Measurements from ENCODE around the gene GPRC5D. TPM values are rescaled to one million over a fixed set of nuclear protein-coding genes. Genes with fewer than 3 reads are reported as not detected.

GPRC5D gene
- total RNA-seq, 1 donor from 2014 or later = not detected

DNA sequence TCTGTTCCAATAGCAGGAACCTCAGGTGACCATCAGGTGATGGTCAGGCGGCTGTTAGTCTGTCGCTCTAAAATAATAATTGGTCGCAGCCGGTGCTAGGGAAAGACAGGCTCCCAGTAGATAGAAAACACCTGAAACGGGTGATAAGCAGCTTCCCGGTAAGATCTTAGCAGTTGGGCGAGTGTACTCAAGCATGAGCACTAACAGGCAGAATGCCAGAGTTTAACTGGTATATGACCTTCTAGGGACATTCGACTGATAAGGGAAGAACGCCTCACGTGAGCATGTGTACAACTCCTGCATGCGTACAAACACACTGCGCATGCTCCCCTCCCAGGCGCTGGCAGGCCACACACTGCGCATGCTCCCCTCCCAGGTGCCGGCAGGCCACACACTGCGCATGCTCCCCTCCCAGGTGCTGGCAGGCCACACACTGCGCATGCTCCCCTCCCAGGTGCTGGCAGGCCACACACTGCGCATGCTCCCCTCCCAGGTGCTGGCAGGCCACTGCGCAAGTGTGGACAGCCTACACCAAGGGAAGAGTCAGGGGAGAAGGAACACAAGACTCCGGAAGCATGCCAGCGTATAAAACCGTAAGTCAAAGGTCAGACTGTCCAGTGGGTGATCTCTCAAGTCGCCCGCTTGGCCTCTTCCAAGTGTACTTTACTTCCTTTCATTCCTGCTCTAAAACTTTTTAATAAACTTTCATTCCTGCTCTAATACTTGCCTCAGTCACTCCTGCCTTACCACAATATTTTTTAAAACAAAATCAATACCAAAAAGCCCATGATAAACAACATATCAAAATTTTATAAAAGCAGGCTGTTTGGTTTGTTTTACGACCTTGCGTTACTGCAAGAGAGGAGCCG, 24.5 kb downstream of the GPRC5D start:
- Histone ChIP-seq H3K4me1 (ENCODE audit: control insufficient read depth in 3 of 3, insufficient read depth in 3 of 3, low read length in 3 of 3) (peaks cover 0 to 5% (median 0%) of the 10 kb centered on the region in 3 donors), H3K27me3 (ENCODE audit: control insufficient read depth in 3 of 3, insufficient read depth in 3 of 3, low read length in 3 of 3) (peaks cover 0 to 8% (median 2%) of the 10 kb centered on the region in 3 donors), H3K9ac (ENCODE audit: low read depth in 1 of 3, low read length in 3 of 3) (peak overlapping the region in 1 of 3 donors; percentile 51), H3K4me3 (ENCODE audit: low read length in 3 of 3) (peak overlapping the region in 2 of 3 donors; percentile 30 to 47), H3K36me3 (ENCODE audit: control insufficient read depth in 3 of 3, insufficient read depth in 3 of 3, low read length in 3 of 3) (no peaks in the 10 kb centered on the region), H3K9me3 (ENCODE audit: control insufficient read depth in 3 of 3, low read length in 3 of 3) (peaks cover 0 to 3% (median 0%) of the 10 kb centered on the region in 3 donors), H3K27ac (ENCODE audit: low read depth, low read length) (no peak overlapping the region)

GRCh38 chr12:12926571-12927071, 25.3 kb downstream of the GPRC5D start:
- Histone ChIP-seq H3K4me3 (ENCODE audit: low read length in 3 of 3) (no peak overlapping the region), H3K9ac (ENCODE audit: low read depth in 1 of 3, low read length in 3 of 3) (no peak overlapping the region), H3K27ac (ENCODE audit: low read depth, low read length) (peak overlapping the region; percentile 51), H3K9me3 (ENCODE audit: control insufficient read depth in 3 of 3, low read length in 3 of 3) (peaks cover 0 to 3% (median 0%) of the 10 kb centered on the region in 3 donors), H3K4me1 (ENCODE audit: control insufficient read depth in 3 of 3, insufficient read depth in 3 of 3, low read length in 3 of 3) (peaks cover 0 to 5% (median 3%) of the 10 kb centered on the region in 3 donors), H3K36me3 (ENCODE audit: control insufficient read depth in 3 of 3, insufficient read depth in 3 of 3, low read length in 3 of 3) (no peaks in the 10 kb centered on the region), H3K27me3 (ENCODE audit: control insufficient read depth in 3 of 3, insufficient read depth in 3 of 3, low read length in 3 of 3) (peaks cover 0 to 8% (median 2%) of the 10 kb centered on the region in 3 donors)

GRCh38 chr12:12925388-12925787, 26.6 kb downstream of the GPRC5D start:
- peak overlapping the region; percentile 51 for H3K27ac ChIP-seq (ENCODE audit: low read depth, low read length)
- peaks cover 0 to 5% (median 3%) of the 10 kb centered on the region in 3 donors for H3K4me1 ChIP-seq (ENCODE audit: control insufficient read depth in 3 of 3, insufficient read depth in 3 of 3, low read length in 3 of 3)
- no peaks in the 10 kb centered on the region for H3K36me3 ChIP-seq (ENCODE audit: control insufficient read depth in 3 of 3, insufficient read depth in 3 of 3, low read length in 3 of 3)
- H3K9ac ChIP-seq (ENCODE audit: low read depth in 1 of 3, low read length in 3 of 3) = no peak overlapping the region
- H3K4me3 ChIP-seq (ENCODE audit: low read length in 3 of 3) = no peak overlapping the region
- peaks cover 0 to 8% (median 2%) of the 10 kb centered on the region in 3 donors for H3K27me3 ChIP-seq (ENCODE audit: control insufficient read depth in 3 of 3, insufficient read depth in 3 of 3, low read length in 3 of 3)
- H3K9me3 ChIP-seq (ENCODE audit: control insufficient read depth in 3 of 3, low read length in 3 of 3) = peaks cover 0 to 1% (median 0%) of the 10 kb centered on the region in 3 donors

DNA sequence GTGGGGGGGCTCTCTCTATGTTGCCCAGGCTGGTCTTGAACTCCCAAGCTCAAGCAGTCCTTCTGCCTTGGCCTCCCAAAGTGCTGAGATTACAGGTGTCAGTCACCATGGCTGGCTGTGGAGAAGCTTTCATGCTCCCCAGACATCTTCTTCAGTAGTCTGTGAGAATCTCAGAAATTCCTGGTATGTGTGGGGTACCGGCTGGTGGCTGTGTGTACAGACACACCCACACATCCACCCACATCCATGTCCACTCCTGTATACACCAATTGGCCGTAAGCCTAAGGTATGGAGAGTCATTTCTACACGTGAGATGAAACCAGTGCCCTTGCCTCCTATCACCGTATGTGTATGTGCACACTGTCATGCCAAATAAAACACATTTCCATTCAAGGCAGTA, 27.8 kb downstream of the GPRC5D start:
- H3K9me3 ChIP-seq (ENCODE audit: control insufficient read depth in 3 of 3, low read length in 3 of 3) = no peaks in the 10 kb centered on the region
- no peaks in the 10 kb centered on the region for H3K36me3 ChIP-seq (ENCODE audit: control insufficient read depth in 3 of 3, insufficient read depth in 3 of 3, low read length in 3 of 3)
- no peak overlapping the region for H3K4me3 ChIP-seq (ENCODE audit: low read length in 3 of 3)
- no peak overlapping the region for H3K27ac ChIP-seq (ENCODE audit: low read depth, low read length)
- H3K4me1 ChIP-seq (ENCODE audit: control insufficient read depth in 3 of 3, insufficient read depth in 3 of 3, low read length in 3 of 3) = peaks cover 0 to 5% (median 3%) of the 10 kb centered on the region in 3 donors
- peaks cover 0 to 8% (median 2%) of the 10 kb centered on the region in 3 donors for H3K27me3 ChIP-seq (ENCODE audit: control insufficient read depth in 3 of 3, insufficient read depth in 3 of 3, low read length in 3 of 3)
- no peak overlapping the region for H3K9ac ChIP-seq (ENCODE audit: low read depth in 1 of 3, low read length in 3 of 3)

- H3K9me3 ChIP-seq (ENCODE audit: control insufficient read depth in 3 of 3, low read length in 3 of 3) = no peaks in the 10 kb centered on the region
- H3K27ac ChIP-seq (ENCODE audit: low read depth, low read length) = no peak overlapping the region
- no peaks in the 10 kb centered on the region for H3K36me3 ChIP-seq (ENCODE audit: control insufficient read depth in 3 of 3, insufficient read depth in 3 of 3, low read length in 3 of 3)
- no peak overlapping the region for H3K4me3 ChIP-seq (ENCODE audit: low read length in 3 of 3)
- H3K27me3 ChIP-seq (ENCODE audit: control insufficient read depth in 3 of 3, insufficient read depth in 3 of 3, low read length in 3 of 3) = peaks cover 0 to 8% (median 2%) of the 10 kb centered on the region in 3 donors
- no peak overlapping the region for H3K9ac ChIP-seq (ENCODE audit: low read depth in 1 of 3, low read length in 3 of 3)
- H3K4me1 ChIP-seq (ENCODE audit: control insufficient read depth in 3 of 3, insufficient read depth in 3 of 3, low read length in 3 of 3) = peaks cover 0 to 5% (median 3%) of the 10 kb centered on the region in 3 donors
These were observed 29.0 kb downstream of the GPRC5D start for GRCh38 chr12:12922978-12923377.

GRCh38 chr12:12922191-12922616, 29.8 kb downstream of the GPRC5D start:
- no peaks in the 10 kb centered on the region for H3K36me3 ChIP-seq (ENCODE audit: control insufficient read depth in 3 of 3, insufficient read depth in 3 of 3, low read length in 3 of 3)
- H3K27me3 ChIP-seq (ENCODE audit: control insufficient read depth in 3 of 3, insufficient read depth in 3 of 3, low read length in 3 of 3) = peaks cover 0 to 5% (median 2%) of the 10 kb centered on the region in 3 donors
- no peaks in the 10 kb centered on the region for H3K9me3 ChIP-seq (ENCODE audit: control insufficient read depth in 3 of 3, low read length in 3 of 3)
- no peak overlapping the region for H3K27ac ChIP-seq (ENCODE audit: low read depth, low read length)
- no peak overlapping the region for H3K9ac ChIP-seq (ENCODE audit: low read depth in 1 of 3, low read length in 3 of 3)
- H3K4me3 ChIP-seq (ENCODE audit: low read length in 3 of 3) = no peak overlapping the region
- peaks cover 0 to 5% (median 3%) of the 10 kb centered on the region in 3 donors for H3K4me1 ChIP-seq (ENCODE audit: control insufficient read depth in 3 of 3, insufficient read depth in 3 of 3, low read length in 3 of 3)

DNA sequence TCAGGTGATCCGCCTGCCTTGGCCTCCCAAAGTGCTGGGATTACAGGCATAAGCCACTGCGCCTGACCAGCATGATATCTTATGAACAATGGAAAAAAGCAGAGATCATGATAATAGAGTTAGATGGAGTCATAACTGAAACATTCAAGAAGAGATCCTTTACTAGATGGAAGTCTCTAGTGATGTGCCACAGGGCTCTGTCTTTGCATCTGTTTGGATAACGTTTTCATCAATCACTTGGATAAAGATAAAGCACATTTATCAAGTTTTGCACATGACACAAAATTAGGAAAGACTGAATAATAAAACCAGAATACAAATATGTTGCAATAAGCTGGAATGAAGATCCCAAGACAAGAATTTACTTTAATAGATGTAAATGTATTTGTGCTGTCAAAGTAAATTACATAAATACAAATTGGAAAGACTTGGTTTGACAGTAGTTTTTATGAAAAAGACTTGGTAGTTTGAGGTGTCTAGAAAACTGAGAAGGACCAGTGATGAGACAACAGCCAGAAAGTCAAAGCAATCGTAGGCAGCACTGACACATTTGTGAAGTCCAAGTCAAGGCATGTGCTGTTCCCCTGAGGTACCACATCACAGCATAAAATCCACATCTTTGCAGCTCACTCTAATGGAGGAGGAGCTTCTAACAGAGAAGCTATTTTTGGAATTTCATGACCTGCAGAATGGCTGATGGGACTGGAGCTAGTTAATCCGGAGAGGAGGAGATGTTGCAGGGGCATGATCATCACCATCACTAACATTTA, 32.1 kb downstream of the GPRC5D start:
- Histone ChIP-seq H3K4me1 (ENCODE audit: control insufficient read depth in 3 of 3, insufficient read depth in 3 of 3, low read length in 3 of 3) (peaks cover 0 to 12% (median 0%) of the 10 kb centered on the region in 3 donors), H3K27me3 (ENCODE audit: control insufficient read depth in 3 of 3, insufficient read depth in 3 of 3, low read length in 3 of 3) (no peaks in the 10 kb centered on the region), H3K4me3 (ENCODE audit: low read length in 3 of 3) (no peak overlapping the region)

GRCh38 chr12:12918781-12919389, 33.1 kb downstream of the GPRC5D start:
- H3K36me3 ChIP-seq (ENCODE audit: control insufficient read depth in 3 of 3, insufficient read depth in 3 of 3, low read length in 3 of 3) = no peaks in the 10 kb centered on the region
- H3K27me3 ChIP-seq (ENCODE audit: control insufficient read depth in 3 of 3, insufficient read depth in 3 of 3, low read length in 3 of 3) = no peaks in the 10 kb centered on the region
- peaks cover 0 to 13% (median 1%) of the 10 kb centered on the region in 3 donors for H3K4me1 ChIP-seq (ENCODE audit: control insufficient read depth in 3 of 3, insufficient read depth in 3 of 3, low read length in 3 of 3)
- H3K9ac ChIP-seq (ENCODE audit: low read depth in 1 of 3, low read length in 3 of 3) = no peak overlapping the region
- H3K4me3 ChIP-seq (ENCODE audit: low read length in 3 of 3) = no peak overlapping the region
- no peaks in the 10 kb centered on the region for H3K9me3 ChIP-seq (ENCODE audit: control insufficient read depth in 3 of 3, low read length in 3 of 3)
- H3K27ac ChIP-seq (ENCODE audit: low read depth, low read length) = no peak overlapping the region

More for the DNA sequence above, 32.1 kb downstream of the GPRC5D start:
- no peak overlapping the region for H3K27ac ChIP-seq (ENCODE audit: low read depth, low read length)
- H3K9me3 ChIP-seq (ENCODE audit: control insufficient read depth in 3 of 3, low read length in 3 of 3) = no peaks in the 10 kb centered on the region
- H3K9ac ChIP-seq (ENCODE audit: low read depth in 1 of 3, low read length in 3 of 3) = no peak overlapping the region
- H3K36me3 ChIP-seq (ENCODE audit: control insufficient read depth in 3 of 3, insufficient read depth in 3 of 3, low read length in 3 of 3) = no peaks in the 10 kb centered on the region

GRCh38 chr12:12917517-12917916, 34.5 kb downstream of the GPRC5D start:
- Histone ChIP-seq H3K27me3 (ENCODE audit: control insufficient read depth in 3 of 3, insufficient read depth in 3 of 3, low read length in 3 of 3) (no peaks in the 10 kb centered on the region), H3K36me3 (ENCODE audit: control insufficient read depth in 3 of 3, insufficient read depth in 3 of 3, low read length in 3 of 3) (no peaks in the 10 kb centered on the region), H3K27ac (ENCODE audit: low read depth, low read length) (no peak overlapping the region), H3K9me3 (ENCODE audit: control insufficient read depth in 3 of 3, low read length in 3 of 3) (no peaks in the 10 kb centered on the region), H3K4me1 (ENCODE audit: control insufficient read depth in 3 of 3, insufficient read depth in 3 of 3, low read length in 3 of 3) (peaks cover 0 to 16% (median 8%) of the 10 kb centered on the region in 3 donors), H3K9ac (ENCODE audit: low read depth in 1 of 3, low read length in 3 of 3) (no peak overlapping the region), H3K4me3 (ENCODE audit: low read length in 3 of 3) (no peak overlapping the region)
